IPS DF 6.9 (cell line): ENCODE results near the gene SIRPD.
"Not testable (repeated sequence)": the region's sequence is repeated elsewhere in the genome, so short reads cannot be mapped to it uniquely, and the experiment has no call there.

Source experiments
- DNase-seq: peaks from one replicate; pipeline ENCODE4 v3.0.0-alpha.2; 2013; ENCODE audit warnings: low read depth, low spot score
- H3K27ac ChIP-seq: one replicate; pipeline ENCODE4 v1.5.1; 2013; ENCODE audit warnings: low read length, control low read depth
- H3K27me3 ChIP-seq: 2 replicates; pipeline ENCODE4 v1.6.1; 2013; ENCODE audit warnings: mild to moderate bottlenecking, low read length; ENCODE audit not compliant: control insufficient read depth, insufficient read depth
- H3K36me3 ChIP-seq: 2 replicates; pipeline ENCODE4 v1.6.1; 2013; ENCODE audit warnings: low read length; ENCODE audit not compliant: control insufficient read depth, insufficient read depth
- H3K4me1 ChIP-seq: 2 replicates; pipeline ENCODE4 v1.6.1; 2013; ENCODE audit warnings: low read length; ENCODE audit not compliant: control insufficient read depth, insufficient read depth
- H3K4me3 ChIP-seq: 2 replicates; pipeline ENCODE4 v1.5.1; 2013; ENCODE audit warnings: mild to moderate bottlenecking, low read length
- H3K9me3 ChIP-seq: 2 replicates; pipeline ENCODE4 v1.6.1; 2013; ENCODE audit warnings: low read length, inconsistent platforms; ENCODE audit not compliant: control insufficient read depth, insufficient read depth
- WGBS: extraction: QIAGEN DNeasy Blood & Tissue Kit; methylation state at CpG from one replicate; pipeline ENCODE4 v1.1.7; 2013; ENCODE audit warnings: mixed read lengths, missing lambda C conversion rate; ENCODE audit not compliant: insufficient read length, insufficient coverage; 5-methylcytosine and 5-hydroxymethylcytosine counted together

SIRPD gene

DNA sequence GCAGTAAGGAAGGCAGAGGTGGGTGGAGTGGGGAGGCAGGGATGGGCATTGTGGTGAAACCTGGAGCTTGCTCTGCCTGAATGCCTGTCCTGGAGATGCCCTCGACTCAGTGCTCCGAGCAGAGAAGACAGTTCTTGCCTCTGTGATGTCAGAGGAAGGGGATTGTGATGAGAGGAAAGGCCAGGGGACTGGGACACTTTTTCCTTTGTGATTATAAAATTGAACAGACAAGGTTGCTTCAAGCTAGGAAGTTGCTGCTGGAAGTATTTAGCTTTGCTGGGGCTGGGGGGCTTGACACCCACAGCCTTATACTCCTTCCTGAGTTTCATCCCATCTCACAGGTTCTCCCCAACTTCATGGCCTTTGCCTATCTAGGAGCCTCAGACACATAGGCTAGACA is at the start of gene SIRPD:
Gene SIRPD, minus strand, starts transcription at position 101 of the 400 bp plus-strand sequence. Its CDS starts 52 bp downstream, at position 49.
- Histone ChIP-seq H3K4me1 (no peaks in the 10 kb centered on the region), H3K27me3 (no peaks in the 10 kb centered on the region), H3K4me3 (no peak within 1 kb of the TSS), H3K9me3 (no peaks in the 10 kb centered on the region), H3K27ac (no peak within 1 kb of the TSS), H3K36me3 (no peaks in the 10 kb centered on the region)
- WGBS, result no CpG with 5 or more reads among the region's 2 CpGs
- no peak for DNase-seq

- H3K4me1 ChIP-seq, result no peaks in the 10 kb centered on the region
- no peak overlapping the region for H3K4me3 ChIP-seq
- H3K36me3 ChIP-seq, result no peaks in the 10 kb centered on the region
- no peaks in the 10 kb centered on the region for H3K9me3 ChIP-seq
- no peak overlapping the region for H3K27ac ChIP-seq
- WGBS, result no CpG with 5 or more reads among the region's 5 CpGs
- no peaks in the 10 kb centered on the region for H3K27me3 ChIP-seq
- DNase-seq, result no peak
These were observed 43.2 kb upstream of the SIRPD start for GRCh38 chr20:1600736-1601135.

DNA sequence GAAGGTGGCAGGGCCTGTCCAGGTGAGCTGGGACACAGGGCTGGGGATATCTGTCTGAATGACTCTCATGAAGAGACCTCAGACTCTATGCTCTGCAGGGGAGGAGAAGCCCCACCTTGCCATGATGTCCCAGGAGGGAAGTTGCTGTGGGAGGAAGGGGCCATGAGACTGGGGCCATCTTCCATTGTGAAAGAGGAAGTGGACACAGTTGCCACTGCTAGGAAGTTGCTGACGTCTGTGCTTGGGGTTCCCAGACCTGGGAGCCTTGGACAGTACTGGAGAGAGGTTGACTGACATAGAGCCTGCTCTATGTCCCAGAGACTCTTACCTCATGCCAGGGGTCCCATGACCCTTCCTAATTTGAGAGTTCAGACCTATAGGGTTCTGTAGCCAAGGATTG is 37.8 kb upstream of the SIRPD start:
- DNase-seq, result no peak
- no CpG with 5 or more reads among the region's 1 CpG for WGBS
- Histone ChIP-seq H3K4me3 (no peak overlapping the region), H3K9me3 (no peaks in the 10 kb centered on the region), H3K27ac (no peak overlapping the region), H3K4me1 (no peaks in the 10 kb centered on the region), H3K27me3 (no peaks in the 10 kb centered on the region), H3K36me3 (no peaks in the 10 kb centered on the region)

- no peak for DNase-seq
- WGBS, result no CpG with 5 or more reads among the region's 9 CpGs
- no peak overlapping the region for H3K27ac ChIP-seq
- H3K27me3 ChIP-seq, result no peaks in the 10 kb centered on the region
- H3K36me3 ChIP-seq, result no peaks in the 10 kb centered on the region
- H3K4me3 ChIP-seq, result no peak overlapping the region
- H3K4me1 ChIP-seq, result no peaks in the 10 kb centered on the region
- no peaks in the 10 kb centered on the region for H3K9me3 ChIP-seq
These were observed 31.3 kb upstream of the SIRPD start for GRCh38 chr20:1588533-1589460.

GRCh38 chr20:1587781-1588532 is 30.5 kb upstream of the SIRPD start:
- Histone ChIP-seq H3K4me1 (no peaks in the 10 kb centered on the region), H3K27ac (no peak overlapping the region), H3K4me3 (no peak overlapping the region), H3K36me3 (no peaks in the 10 kb centered on the region), H3K9me3 (no peaks in the 10 kb centered on the region), H3K27me3 (no peaks in the 10 kb centered on the region)
- no peak for DNase-seq
- no CpG with 5 or more reads among the region's 3 CpGs for WGBS

DNA sequence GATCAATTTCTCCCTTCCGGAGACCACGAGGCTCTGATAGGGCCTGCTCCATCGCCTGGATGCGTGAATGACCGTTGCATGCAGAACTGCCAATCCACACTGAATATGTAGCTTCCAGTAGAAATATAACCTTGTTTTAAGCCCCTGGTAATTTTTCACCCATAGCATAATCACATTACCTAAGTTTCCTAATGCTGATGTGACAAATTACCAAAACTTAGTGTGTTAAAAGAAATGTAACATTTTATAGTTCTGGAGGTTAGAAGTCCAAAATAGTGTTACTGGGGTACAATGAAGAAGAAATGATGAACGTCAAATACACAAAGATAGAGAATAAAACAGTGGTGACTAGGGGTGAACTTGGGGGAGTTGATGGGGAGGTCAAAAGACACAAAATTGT is 22.0 kb upstream of the SIRPD start:
- H3K4me3 ChIP-seq, result no peak overlapping the region
- H3K36me3 ChIP-seq, result no peaks in the 10 kb centered on the region
- WGBS, result no CpG with 5 or more reads among the region's 6 CpGs
- H3K9me3 ChIP-seq, result no peaks in the 10 kb centered on the region
- no peak for DNase-seq
- H3K4me1 ChIP-seq, result no peaks in the 10 kb centered on the region
- no peak overlapping the region for H3K27ac ChIP-seq
- H3K27me3 ChIP-seq, result no peaks in the 10 kb centered on the region

GRCh38 chr20:1577906-1578305 is 20.4 kb upstream of the SIRPD start:
- no CpG with 5 or more reads among the region's 4 CpGs for WGBS
- no peaks in the 10 kb centered on the region for H3K27me3 ChIP-seq
- H3K4me1 ChIP-seq, result no peaks in the 10 kb centered on the region
- H3K9me3 ChIP-seq, result no peaks in the 10 kb centered on the region
- DNase-seq, result no peak
- H3K27ac ChIP-seq, result no peak overlapping the region
- no peak overlapping the region for H3K4me3 ChIP-seq
- no peaks in the 10 kb centered on the region for H3K36me3 ChIP-seq

DNA sequence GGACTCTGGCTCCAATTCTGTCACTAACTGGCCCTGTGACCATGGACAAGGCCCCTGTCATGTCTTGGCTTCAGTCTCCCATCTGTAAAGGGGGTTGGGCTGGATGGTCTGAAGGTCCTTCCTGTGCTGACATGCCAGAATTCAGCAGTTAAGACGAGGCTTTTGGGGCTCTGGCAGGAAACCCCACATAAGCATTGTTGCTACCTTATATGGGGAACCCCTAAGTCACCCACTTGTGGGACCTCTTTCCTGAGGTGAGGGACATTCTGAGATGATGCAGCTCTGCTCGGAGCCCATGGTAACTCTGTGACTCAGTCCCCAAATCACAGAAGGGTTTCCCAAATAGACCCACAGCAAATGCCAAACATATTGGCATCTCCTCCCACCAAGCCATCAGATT is 19.8 kb upstream of the SIRPD start:
- H3K4me1 ChIP-seq, H3K9me3 ChIP-seq, DNase-seq, H3K4me3 ChIP-seq, H3K27ac ChIP-seq, H3K27me3 ChIP-seq, H3K36me3 ChIP-seq: not testable (repeated sequence)
- no CpG with 5 or more reads among the region's 2 CpGs for WGBS

DNA sequence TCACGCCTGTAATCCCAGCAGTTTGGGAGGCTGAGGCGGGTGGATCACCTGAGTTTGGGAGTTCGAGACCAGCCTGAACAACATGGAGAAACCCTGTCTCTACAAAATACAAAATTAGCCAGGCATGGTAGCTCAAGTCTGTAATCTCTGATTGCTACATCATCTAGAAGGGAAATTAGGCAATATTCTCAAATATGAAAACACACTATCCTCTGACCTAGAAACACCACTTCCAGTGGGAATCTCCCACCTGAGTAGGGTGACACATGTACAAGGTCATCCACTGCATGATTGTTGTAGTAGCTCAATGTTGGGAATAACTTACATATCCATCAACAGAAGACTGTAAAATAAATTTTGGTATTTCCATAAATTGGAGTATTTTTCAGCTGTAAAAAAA is 19.1 kb upstream of the SIRPD start:
- H3K27me3 ChIP-seq, result no peaks in the 10 kb centered on the region
- H3K4me3 ChIP-seq, result no peak overlapping the region
- no peak for DNase-seq
- H3K27ac ChIP-seq, result no peak overlapping the region
- H3K36me3 ChIP-seq, result no peaks in the 10 kb centered on the region
- no CpG with 5 or more reads among the region's 3 CpGs for WGBS
- no peaks in the 10 kb centered on the region for H3K9me3 ChIP-seq
- no peaks in the 10 kb centered on the region for H3K4me1 ChIP-seq

DNA sequence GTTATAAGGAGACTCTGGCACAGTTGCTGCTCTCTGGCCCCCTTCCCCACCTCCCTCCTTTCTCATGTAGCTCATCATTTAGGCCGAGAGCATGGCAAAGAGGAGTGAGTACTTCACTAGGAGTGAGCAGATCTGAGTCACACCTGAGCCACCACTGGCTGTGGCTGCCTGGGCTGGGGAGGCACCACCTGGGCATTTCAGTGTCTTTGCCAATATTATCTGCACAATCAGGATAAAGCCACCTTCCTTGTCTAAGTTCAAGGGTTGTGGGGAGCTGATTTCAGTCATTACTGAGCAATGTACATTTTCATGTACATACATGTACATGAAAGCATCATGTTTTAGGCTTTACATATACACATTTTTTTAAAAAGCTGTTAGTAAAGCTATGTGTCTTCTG is 18.5 kb upstream of the SIRPD start:
- H3K4me3 ChIP-seq, H3K36me3 ChIP-seq, H3K27ac ChIP-seq, H3K4me1 ChIP-seq, H3K9me3 ChIP-seq, H3K27me3 ChIP-seq, DNase-seq: not testable (repeated sequence)
- WGBS, result no CpG with 5 or more reads among the region's 1 CpG
